ENCODE results near the gene NMRK1. TPM values are rescaled to one million over a fixed set of nuclear protein-coding genes. Genes with fewer than 3 reads are reported as not detected.
A peak's percentile ranks its signal among the peaks of the same experiment; 100 is the strongest.

The NMRK1 gene
- total and polyA plus RNA-seq, 2 of the 13 experiments (the other 11 are each of a cell fraction or from before 2014, with no cell fraction given) = 9.1 to 12.9 TPM

GRCh38 chr9:75086541-75087288 lies 1.2 kb downstream of the NMRK1 start (continued):
- TF ChIP-seq REST (IDR thresholded peaks at IDR 0.05; ENCODE audit: borderline replicate concordance in 1 of 2, low read depth in 1 of 2, low read length in 2 of 2) (no peak), ZSCAN21 (CRISPR knock-in tag; IDR thresholded peaks at IDR 0.05; ENCODE audit: borderline replicate concordance) (0 out of 2 replicates have a peak, but pooled peaks have one; percentile 20), TEAD2 (CRISPR knock-in tag; IDR thresholded peaks at IDR 0.05) (no peak), MEF2D (CRISPR knock-in tag; IDR thresholded peaks at IDR 0.05) (no peak), CREB3 (CRISPR knock-in tag; IDR thresholded peaks at IDR 0.05) (no peak), ZFP1 (CRISPR knock-in tag; IDR thresholded peaks at IDR 0.05) (no peak), ZNF660 (CRISPR knock-in tag; IDR thresholded peaks at IDR 0.05; ENCODE audit: borderline replicate concordance, low read depth) (no peak), TP53 (CRISPR knock-in tag; conservative IDR thresholded peaks at IDR 0.05) (no peak), MAFF (IDR thresholded peaks at IDR 0.05; ENCODE audit: low read depth, low read length) (peak; percentile 91), JUND (CRISPR knock-in tag; IDR thresholded peaks at IDR 0.05) (no peak), ZNF276 (CRISPR knock-in tag; IDR thresholded peaks at IDR 0.05; ENCODE audit: low read depth) (no peak), TAF1 (CRISPR knock-in tag; IDR thresholded peaks at IDR 0.05) (no peak), ARID2 (CRISPR knock-in tag; IDR thresholded peaks at IDR 0.05; ENCODE audit: borderline replicate concordance) (no peak), IRX3 (CRISPR knock-in tag; IDR thresholded peaks at IDR 0.05; ENCODE audit: borderline replicate concordance, low read depth) (no peak), KDM5A (IDR thresholded peaks at IDR 0.05; ENCODE audit: borderline replicate concordance, low read length) (no peak), SUZ12 (IDR thresholded peaks at IDR 0.05; ENCODE audit: low read depth, low read length) (no peak)
- TF ChIP-seq, protein P1, sequence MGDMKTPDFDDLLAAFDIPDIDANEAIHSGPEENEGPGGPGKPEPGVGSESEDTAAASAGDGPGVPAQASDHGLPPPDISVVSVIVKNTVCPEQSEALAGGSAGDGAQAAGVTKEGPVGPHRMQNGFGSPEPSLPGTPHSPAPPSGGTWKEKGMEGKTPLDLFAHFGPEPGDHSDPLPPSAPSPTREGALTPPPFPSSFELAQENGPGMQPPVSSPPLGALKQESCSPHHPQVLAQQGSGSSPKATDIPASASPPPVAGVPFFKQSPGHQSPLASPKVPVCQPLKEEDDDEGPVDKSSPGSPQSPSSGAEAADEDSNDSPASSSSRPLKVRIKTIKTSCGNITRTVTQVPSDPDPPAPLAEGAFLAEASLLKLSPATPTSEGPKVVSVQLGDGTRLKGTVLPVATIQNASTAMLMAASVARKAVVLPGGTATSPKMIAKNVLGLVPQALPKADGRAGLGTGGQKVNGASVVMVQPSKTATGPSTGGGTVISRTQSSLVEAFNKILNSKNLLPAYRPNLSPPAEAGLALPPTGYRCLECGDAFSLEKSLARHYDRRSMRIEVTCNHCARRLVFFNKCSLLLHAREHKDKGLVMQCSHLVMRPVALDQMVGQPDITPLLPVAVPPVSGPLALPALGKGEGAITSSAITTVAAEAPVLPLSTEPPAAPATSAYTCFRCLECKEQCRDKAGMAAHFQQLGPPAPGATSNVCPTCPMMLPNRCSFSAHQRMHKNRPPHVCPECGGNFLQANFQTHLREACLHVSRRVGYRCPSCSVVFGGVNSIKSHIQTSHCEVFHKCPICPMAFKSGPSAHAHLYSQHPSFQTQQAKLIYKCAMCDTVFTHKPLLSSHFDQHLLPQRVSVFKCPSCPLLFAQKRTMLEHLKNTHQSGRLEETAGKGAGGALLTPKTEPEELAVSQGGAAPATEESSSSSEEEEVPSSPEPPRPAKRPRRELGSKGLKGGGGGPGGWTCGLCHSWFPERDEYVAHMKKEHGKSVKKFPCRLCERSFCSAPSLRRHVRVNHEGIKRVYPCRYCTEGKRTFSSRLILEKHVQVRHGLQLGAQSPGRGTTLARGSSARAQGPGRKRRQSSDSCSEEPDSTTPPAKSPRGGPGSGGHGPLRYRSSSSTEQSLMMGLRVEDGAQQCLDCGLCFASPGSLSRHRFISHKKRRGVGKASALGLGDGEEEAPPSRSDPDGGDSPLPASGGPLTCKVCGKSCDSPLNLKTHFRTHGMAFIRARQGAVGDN (CRISPR knock-in tag; IDR thresholded peaks at IDR 0.05) = no peak; the same call in 1 of the 2 replicates
- TF ChIP-seq, protein P2, sequence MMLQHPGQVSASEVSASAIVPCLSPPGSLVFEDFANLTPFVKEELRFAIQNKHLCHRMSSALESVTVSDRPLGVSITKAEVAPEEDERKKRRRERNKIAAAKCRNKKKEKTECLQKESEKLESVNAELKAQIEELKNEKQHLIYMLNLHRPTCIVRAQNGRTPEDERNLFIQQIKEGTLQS (CRISPR knock-in tag; IDR thresholded peaks at IDR 0.05) = no peak

All from HepG2 (cell line).